ENCODE measurements around the gene ROCK2.

DNA sequence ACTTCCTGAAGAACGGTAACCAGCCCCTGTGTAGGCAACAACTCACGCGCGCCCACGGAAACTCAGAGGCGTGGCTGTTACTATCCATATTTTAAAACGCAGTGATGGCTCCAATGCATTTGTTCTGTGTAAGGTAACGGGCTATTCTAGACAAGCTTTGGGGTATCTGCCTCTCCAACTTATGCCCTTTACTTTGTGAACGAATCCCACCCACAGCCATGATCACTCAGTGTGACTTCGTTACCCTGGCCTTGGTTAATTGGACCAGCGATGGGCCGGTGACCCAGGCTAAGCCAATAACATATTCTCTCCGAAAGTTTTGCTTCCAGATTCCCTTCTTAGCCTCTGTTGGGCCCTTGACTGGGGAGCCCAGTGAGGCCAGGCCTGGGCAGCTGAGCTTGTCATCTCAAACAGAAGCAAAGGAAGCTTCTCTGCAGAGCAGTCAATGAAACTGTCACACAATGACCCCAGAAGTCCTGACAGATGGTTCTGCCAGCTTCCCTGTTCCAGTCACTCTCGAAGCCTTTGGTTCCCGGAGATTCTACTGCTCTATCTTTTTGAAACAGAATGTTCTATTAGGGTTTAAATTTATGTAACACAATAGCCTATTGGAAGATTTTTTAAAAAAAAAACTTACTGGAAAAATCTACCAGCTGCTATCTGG, 30.7 kb upstream of the ROCK2 start:
- TF ChIP-seq, protein P1, sequence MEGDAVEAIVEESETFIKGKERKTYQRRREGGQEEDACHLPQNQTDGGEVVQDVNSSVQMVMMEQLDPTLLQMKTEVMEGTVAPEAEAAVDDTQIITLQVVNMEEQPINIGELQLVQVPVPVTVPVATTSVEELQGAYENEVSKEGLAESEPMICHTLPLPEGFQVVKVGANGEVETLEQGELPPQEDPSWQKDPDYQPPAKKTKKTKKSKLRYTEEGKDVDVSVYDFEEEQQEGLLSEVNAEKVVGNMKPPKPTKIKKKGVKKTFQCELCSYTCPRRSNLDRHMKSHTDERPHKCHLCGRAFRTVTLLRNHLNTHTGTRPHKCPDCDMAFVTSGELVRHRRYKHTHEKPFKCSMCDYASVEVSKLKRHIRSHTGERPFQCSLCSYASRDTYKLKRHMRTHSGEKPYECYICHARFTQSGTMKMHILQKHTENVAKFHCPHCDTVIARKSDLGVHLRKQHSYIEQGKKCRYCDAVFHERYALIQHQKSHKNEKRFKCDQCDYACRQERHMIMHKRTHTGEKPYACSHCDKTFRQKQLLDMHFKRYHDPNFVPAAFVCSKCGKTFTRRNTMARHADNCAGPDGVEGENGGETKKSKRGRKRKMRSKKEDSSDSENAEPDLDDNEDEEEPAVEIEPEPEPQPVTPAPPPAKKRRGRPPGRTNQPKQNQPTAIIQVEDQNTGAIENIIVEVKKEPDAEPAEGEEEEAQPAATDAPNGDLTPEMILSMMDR (conservative IDR thresholded peaks at IDR 0.05): no peak
- no peak for TF ChIP-seq ZFX (IDR thresholded peaks at IDR 0.05)

Data from C4-2B (cell line).